Activated naive CD4-positive, alpha-beta T cell treated with anti-CD3 and anti-CD28 coated beads for 36 hours (primary cell): ENCODE results near the gene EXPH5. TPM values are rescaled to one million over a fixed set of nuclear protein-coding genes. Genes with fewer than 3 reads are reported as not detected.

Source experiments
- CTCF ChIA-PET: fragments of 350-600 bp; sonication (Branson Sonifier 250); formaldehyde crosslinking; loops from one replicate; lab custom pipeline; 2021; ENCODE audit warnings: antibody characterized with exemption; lab: Charles Lee
- DNase-seq: peaks from one replicate; pipeline ENCODE4 v3.0.0-alpha.2; 2020
- H3K27ac Mint-ChIP-seq: one replicate; pipeline ENCODE4 v1.8.0; 2021; ENCODE audit warnings: mild to moderate bottlenecking, mixed read lengths
- H3K27me3 Mint-ChIP-seq: one replicate; pipeline ENCODE4 v1.8.0; 2021; ENCODE audit warnings: low read depth, mixed read lengths
- H3K36me3 Mint-ChIP-seq: one replicate; pipeline ENCODE4 v1.8.0; 2021; ENCODE audit warnings: low read depth, mixed read lengths
- H3K4me1 Mint-ChIP-seq: one replicate; pipeline ENCODE4 v1.8.0; 2021; ENCODE audit warnings: low read depth, mixed read lengths
- H3K4me3 Mint-ChIP-seq: one replicate; pipeline ENCODE4 v1.8.0; 2021; ENCODE audit warnings: mild to moderate bottlenecking, moderate library complexity, mixed read lengths
- H3K9me3 Mint-ChIP-seq: one replicate; pipeline ENCODE4 v1.8.0; 2021; ENCODE audit warnings: mixed read lengths
- intact Hi-C: fragments of 100-400 bp; cut with micrococcal nuclease; formaldehyde crosslinking; loops from one replicate; pipeline ENCODE4 v1.15.1; 2023
- total RNA-seq, 2 experiments: library from RNA; stranded (reverse); gene quantifications; one replicate each; pipeline ENCODE4 v1.2.3, GENCODE V29; 2021

The EXPH5 gene
- total RNA-seq, 2 experiments from 2014 or later = 2.9 to 3.3 TPM

- DNase-seq = no peak
- Mint-ChIP-seq H3K27me3 (no peaks in the 10 kb centered on the region), H3K9me3 (no peaks in the 10 kb centered on the region), H3K36me3 (no peaks in the 10 kb centered on the region), H3K4me1 (no peaks in the 10 kb centered on the region), H3K27ac (no peak overlapping the region), H3K4me3 (no peak overlapping the region)
- CTCF ChIA-PET = interaction anchor here (0.5 kb wide), 1 partner anchor 416 kb away, joined by 4 read pairs; no protein-coding TSS in a partner anchor
- intact Hi-C loops = no loop called here
Observed at GRCh38 chr11:108534274-108534882, 59.2 kb downstream of the EXPH5 start.

GRCh38 chr11:108530426-108530825 is 63.1 kb downstream of the EXPH5 start:
- H3K36me3 Mint-ChIP-seq = no peaks in the 10 kb centered on the region
- no peaks in the 10 kb centered on the region for H3K27me3 Mint-ChIP-seq
- CTCF ChIA-PET = interaction anchor here (1.1 kb wide), 1 partner anchor 15 kb away, joined by 6 read pairs; no protein-coding TSS in a partner anchor
- no peaks in the 10 kb centered on the region for H3K4me1 Mint-ChIP-seq
- no peak overlapping the region for H3K4me3 Mint-ChIP-seq
- intact Hi-C loops = no loop called here
- no peak overlapping the region for H3K27ac Mint-ChIP-seq
- no peaks in the 10 kb centered on the region for H3K9me3 Mint-ChIP-seq
- no peak for DNase-seq

GRCh38 chr11:108527382-108527781 is 66.2 kb downstream of the EXPH5 start:
- intact Hi-C loops = no loop called here
- Mint-ChIP-seq H3K4me1 (no peaks in the 10 kb centered on the region), H3K27ac (no peak overlapping the region), H3K27me3 (no peaks in the 10 kb centered on the region), H3K36me3 (peaks cover 1% of the 10 kb centered on the region), H3K9me3 (peaks cover 2% of the 10 kb centered on the region), H3K4me3 (no peak overlapping the region)
- CTCF ChIA-PET = no interaction called here
- no peak for DNase-seq

- Mint-ChIP-seq H3K36me3 (peaks cover 1% of the 10 kb centered on the region), H3K4me1 (no peaks in the 10 kb centered on the region), H3K4me3 (no peak overlapping the region), H3K9me3 (peaks cover 2% of the 10 kb centered on the region), H3K27ac (no peak overlapping the region), H3K27me3 (no peaks in the 10 kb centered on the region)
- DNase-seq = no peak
- intact Hi-C loops = no loop called here
- CTCF ChIA-PET = interaction anchor here (0.7 to 1.2 kb wide), 2 partner anchors 12 to 14 kb away, joined by 3 to 4 read pairs; no protein-coding TSS in a partner anchor
Observed at GRCh38 chr11:108525161-108525560, 68.4 kb downstream of the EXPH5 start.

- no peaks in the 10 kb centered on the region for H3K27me3 Mint-ChIP-seq
- peaks cover 1% of the 10 kb centered on the region for H3K36me3 Mint-ChIP-seq
- H3K4me1 Mint-ChIP-seq = no peaks in the 10 kb centered on the region
Observed at GRCh38 chr11:108524422-108524821, 69.1 kb downstream of the EXPH5 start.

GRCh38 chr11:108522318-108522717 is 71.2 kb downstream of the EXPH5 start:
- Mint-ChIP-seq H3K4me3 (no peak overlapping the region), H3K36me3 (peaks cover 1% of the 10 kb centered on the region), H3K4me1 (no peaks in the 10 kb centered on the region), H3K27ac (no peak overlapping the region), H3K27me3 (no peaks in the 10 kb centered on the region), H3K9me3 (peaks cover 2% of the 10 kb centered on the region)
- CTCF ChIA-PET = interaction anchor here (0.6 kb wide), 1 partner anchor 154 kb away, joined by 3 read pairs; no protein-coding TSS in a partner anchor
- intact Hi-C loops = no loop called here
- DNase-seq = no peak

More at GRCh38 chr11:108524422-108524821, 69.1 kb downstream of the EXPH5 start:
- Mint-ChIP-seq H3K4me3 (no peak overlapping the region), H3K9me3 (peaks cover 2% of the 10 kb centered on the region), H3K27ac (no peak overlapping the region)
- no peak for DNase-seq
- intact Hi-C loops = no loop called here
- CTCF ChIA-PET = no interaction called here

- Mint-ChIP-seq H3K27me3 (no peaks in the 10 kb centered on the region), H3K9me3 (no peaks in the 10 kb centered on the region), H3K36me3 (peaks cover 8% of the 10 kb centered on the region), H3K4me3 (no peak overlapping the region), H3K27ac (no peak overlapping the region), H3K4me1 (no peaks in the 10 kb centered on the region)
- no peak for DNase-seq
- CTCF ChIA-PET = no interaction called here
- intact Hi-C loops = no loop called here
Observed at GRCh38 chr11:108518581-108518980, 75.0 kb downstream of the EXPH5 start.

GRCh38 chr11:108516125-108516524 is 77.4 kb downstream of the EXPH5 start:
- DNase-seq = no peak
- intact Hi-C loops = no loop called here
- Mint-ChIP-seq H3K27me3 (no peaks in the 10 kb centered on the region), H3K4me3 (no peak overlapping the region), H3K4me1 (no peaks in the 10 kb centered on the region), H3K9me3 (no peaks in the 10 kb centered on the region), H3K27ac (no peak overlapping the region), H3K36me3 (peaks cover 8% of the 10 kb centered on the region)
- CTCF ChIA-PET = interaction anchor here (0.6 kb wide), 1 partner anchor 417 kb away, joined by 3 read pairs; no protein-coding TSS in a partner anchor

GRCh38 chr11:108512708-108513107 is 80.9 kb downstream of the EXPH5 start:
- Mint-ChIP-seq H3K4me1 (no peaks in the 10 kb centered on the region), H3K4me3 (no peak overlapping the region), H3K9me3 (no peaks in the 10 kb centered on the region), H3K27me3 (no peaks in the 10 kb centered on the region), H3K27ac (no peak overlapping the region), H3K36me3 (peaks cover 8% of the 10 kb centered on the region)
- intact Hi-C loops = no loop called here
- no peak for DNase-seq
- CTCF ChIA-PET = no interaction called here

GRCh38 chr11:108511851-108512474 is 81.6 kb downstream of the EXPH5 start:
- Mint-ChIP-seq H3K4me1 (no peaks in the 10 kb centered on the region), H3K27me3 (no peaks in the 10 kb centered on the region), H3K4me3 (no peak overlapping the region), H3K9me3 (no peaks in the 10 kb centered on the region), H3K36me3 (peaks cover 8% of the 10 kb centered on the region), H3K27ac (no peak overlapping the region)
- DNase-seq = no peak
- CTCF ChIA-PET = interaction anchor here (1.1 kb wide), 1 partner anchor 14 kb away, joined by 4 read pairs; no protein-coding TSS in a partner anchor
- intact Hi-C loops = no loop called here

GRCh38 chr11:108508653-108509593 is 84.6 kb downstream of the EXPH5 start:
- H3K9me3 Mint-ChIP-seq = no peaks in the 10 kb centered on the region
- no peaks in the 10 kb centered on the region for H3K4me1 Mint-ChIP-seq
- H3K4me3 Mint-ChIP-seq = no peak overlapping the region
- CTCF ChIA-PET = interaction anchor here (1.3 kb wide), 1 partner anchor 20 kb away, joined by 3 read pairs; no protein-coding TSS in a partner anchor
- H3K27ac Mint-ChIP-seq = no peak overlapping the region
- H3K27me3 Mint-ChIP-seq = no peaks in the 10 kb centered on the region
- DNase-seq = no peak
- intact Hi-C loops = no loop called here
- H3K36me3 Mint-ChIP-seq = peaks cover 2% of the 10 kb centered on the region

- no peak for DNase-seq
- CTCF ChIA-PET = no interaction called here
- intact Hi-C loops = no loop called here
- peaks cover 14% of the 10 kb centered on the region for H3K4me1 Mint-ChIP-seq
- no peaks in the 10 kb centered on the region for H3K9me3 Mint-ChIP-seq
- no peak overlapping the region for H3K4me3 Mint-ChIP-seq
- H3K27me3 Mint-ChIP-seq = no peaks in the 10 kb centered on the region
- no peak overlapping the region for H3K27ac Mint-ChIP-seq
- H3K36me3 Mint-ChIP-seq = no peaks in the 10 kb centered on the region
Observed at GRCh38 chr11:108501396-108501795, 92.2 kb downstream of the EXPH5 start.
